Erythroblast (primary cell): ENCODE measurements around the gene GDPD3.

Experiments used
- GATA1 ChIP-seq: IDR thresholded peaks from 2 replicates; pipeline ENCODE4 v1.6.1; 2011; ENCODE audit warnings: low read depth, mild to moderate bottlenecking, control low read depth, low read length, moderate library complexity
- POLR2A ChIP-seq: IDR thresholded peaks from 2 replicates; pipeline ENCODE4 v1.6.1; 2011; ENCODE audit warnings: mild to moderate bottlenecking, low read length

DNA sequence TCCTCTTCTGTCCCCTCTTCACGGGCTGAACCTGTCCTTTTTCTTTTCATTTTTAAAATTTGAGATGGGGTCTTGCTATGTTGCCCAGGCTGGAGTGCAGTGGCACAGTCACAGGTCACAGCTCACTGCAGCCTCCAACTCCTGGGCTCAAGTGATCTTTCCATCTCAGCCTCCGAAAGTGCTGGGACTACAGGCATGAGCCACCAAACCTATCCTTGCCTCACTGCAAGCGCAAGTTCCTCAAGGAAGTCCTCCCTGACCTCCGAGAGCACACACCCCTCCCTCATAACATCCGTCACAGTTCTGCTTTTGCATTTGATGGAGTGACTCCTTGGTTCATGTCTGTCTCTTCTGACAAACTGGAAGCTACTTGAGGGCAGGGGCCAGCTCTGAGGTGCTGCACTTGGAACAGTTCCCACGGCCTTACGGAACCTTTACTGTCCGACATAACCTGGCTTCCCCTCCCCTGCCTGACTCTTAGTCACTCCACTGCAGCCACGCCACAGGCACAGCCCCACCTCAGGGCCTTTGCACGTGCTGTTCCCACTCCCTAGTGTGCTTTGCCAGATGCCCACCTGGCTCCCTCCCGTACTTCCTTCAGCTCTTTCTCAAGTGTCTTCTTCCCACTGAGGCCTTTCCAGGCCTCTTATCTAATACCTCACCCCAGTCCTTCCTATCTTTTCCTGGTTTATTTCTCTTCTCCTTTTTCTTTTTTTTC is 26.0 kb downstream of the GDPD3 start:
- TF ChIP-seq POLR2A (no peak), GATA1 (no peak)
